Measurements from ENCODE around the gene CRIP3.

Gene CRIP3

GRCh38 chr6:43258807-43259686 is 49.6 kb downstream of the CRIP3 start:
- Histone ChIP-seq H3K4me2 (ENCODE audit: low read length) (no peak overlapping the region), H3K36me3 (ENCODE audit: control insufficient read depth, insufficient read depth, low read length) (no peaks in the 10 kb centered on the region), H2AFZ (no peak overlapping the region), H3K9ac (no peak overlapping the region), H3K79me2 (no peaks in the 10 kb centered on the region), H3K4me1 (no peaks in the 10 kb centered on the region), H3K4me3 (ENCODE audit: low read depth, low read length) (no peak overlapping the region), H3K27ac (no peak overlapping the region), H3K9me3 (ENCODE audit: control insufficient read depth, low read length) (no peaks in the 10 kb centered on the region), H3K27me3 (ENCODE audit: control insufficient read depth, insufficient read depth, low read length) (no peaks in the 10 kb centered on the region)
- no peak for TF ChIP-seq CTCF (IDR thresholded peaks at IDR 0.05)

GRCh38 chr6:43258180-43258579 is 50.4 kb downstream of the CRIP3 start:
- no peak for TF ChIP-seq CTCF (IDR thresholded peaks at IDR 0.05)
- H3K79me2 ChIP-seq, result no peaks in the 10 kb centered on the region
- no peaks in the 10 kb centered on the region for H3K9me3 ChIP-seq (ENCODE audit: control insufficient read depth, low read length)
- H3K27me3 ChIP-seq (ENCODE audit: control insufficient read depth, insufficient read depth, low read length), result no peaks in the 10 kb centered on the region
- H3K36me3 ChIP-seq (ENCODE audit: control insufficient read depth, insufficient read depth, low read length), result no peaks in the 10 kb centered on the region
- H3K27ac ChIP-seq, result no peak overlapping the region
- H2AFZ ChIP-seq, result no peak overlapping the region
- no peak overlapping the region for H3K9ac ChIP-seq
- H3K4me2 ChIP-seq (ENCODE audit: low read length), result no peak overlapping the region
- H3K4me3 ChIP-seq (ENCODE audit: low read depth, low read length), result no peak overlapping the region
- no peaks in the 10 kb centered on the region for H3K4me1 ChIP-seq

DNA sequence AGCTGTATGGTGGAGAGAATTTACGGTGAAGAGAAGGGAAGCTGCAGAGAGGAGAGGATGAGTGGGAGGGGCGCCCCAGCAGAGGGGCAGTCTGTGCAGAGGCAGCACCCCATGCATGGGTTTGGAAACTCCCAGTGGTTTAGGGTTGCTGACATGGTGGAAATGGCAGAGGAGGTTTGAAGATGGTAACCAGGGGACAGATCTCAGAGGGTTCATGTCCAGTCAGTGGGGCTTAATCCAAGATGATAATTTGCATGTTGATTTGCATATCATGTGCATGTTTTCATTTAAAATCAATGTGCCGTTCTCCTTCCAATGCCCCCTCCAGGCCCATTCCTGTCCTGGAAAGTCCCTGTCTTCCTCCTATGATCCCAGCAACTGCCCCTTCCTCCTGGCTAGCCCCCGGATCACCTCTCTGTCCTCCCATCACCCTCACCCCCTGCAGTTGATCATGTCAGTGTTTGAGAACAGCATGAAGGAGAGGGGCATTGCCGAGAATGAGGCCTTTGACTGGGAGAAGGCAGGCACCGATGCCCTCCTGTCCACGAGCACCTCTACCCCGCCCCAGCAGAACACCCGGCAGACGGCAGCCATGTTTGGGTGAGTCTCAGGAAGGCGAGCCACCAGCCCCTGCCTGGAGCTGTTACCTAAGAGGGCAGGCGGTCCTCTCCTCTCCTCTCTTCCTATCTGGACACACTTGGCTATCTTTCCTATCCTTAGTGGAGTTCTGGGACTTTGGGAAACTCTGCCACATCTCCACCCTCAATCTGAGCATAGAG is 51.1 kb downstream of the CRIP3 start:
- H3K4me3 ChIP-seq (ENCODE audit: low read depth, low read length), result no peak overlapping the region
- H3K9me3 ChIP-seq (ENCODE audit: control insufficient read depth, low read length), result no peaks in the 10 kb centered on the region
- no peaks in the 10 kb centered on the region for H3K27me3 ChIP-seq (ENCODE audit: control insufficient read depth, insufficient read depth, low read length)
- no peaks in the 10 kb centered on the region for H3K4me1 ChIP-seq
- H3K4me2 ChIP-seq (ENCODE audit: low read length), result no peak overlapping the region
- no peak overlapping the region for H2AFZ ChIP-seq
- no peaks in the 10 kb centered on the region for H3K36me3 ChIP-seq (ENCODE audit: control insufficient read depth, insufficient read depth, low read length)
- TF ChIP-seq CTCF (IDR thresholded peaks at IDR 0.05), result no peak
- no peak overlapping the region for H3K9ac ChIP-seq
- H3K79me2 ChIP-seq, result no peaks in the 10 kb centered on the region
- no peak overlapping the region for H3K27ac ChIP-seq

- no peaks in the 10 kb centered on the region for H3K79me2 ChIP-seq
- TF ChIP-seq CTCF (IDR thresholded peaks at IDR 0.05), result no peak
- no peaks in the 10 kb centered on the region for H3K9me3 ChIP-seq (ENCODE audit: control insufficient read depth, low read length)
- no peaks in the 10 kb centered on the region for H3K27me3 ChIP-seq (ENCODE audit: control insufficient read depth, insufficient read depth, low read length)
- H2AFZ ChIP-seq, result no peak overlapping the region
- H3K4me2 ChIP-seq (ENCODE audit: low read length), result no peak overlapping the region
- no peak overlapping the region for H3K4me3 ChIP-seq (ENCODE audit: low read depth, low read length)
- H3K36me3 ChIP-seq (ENCODE audit: control insufficient read depth, insufficient read depth, low read length), result no peaks in the 10 kb centered on the region
- H3K4me1 ChIP-seq, result no peaks in the 10 kb centered on the region
- H3K9ac ChIP-seq, result no peak overlapping the region
- H3K27ac ChIP-seq, result no peak overlapping the region
Measured at GRCh38 chr6:43256670-43257366, 51.8 kb downstream of the CRIP3 start.
